Eye (tissue), 1 donor: Measurements from ENCODE around the gene SSBP3.

ENCODE experiments used
- DNase-seq: peaks from one replicate; pipeline ENCODE4 v3.0.0-alpha.2; 2015

SSBP3 gene

DNA sequence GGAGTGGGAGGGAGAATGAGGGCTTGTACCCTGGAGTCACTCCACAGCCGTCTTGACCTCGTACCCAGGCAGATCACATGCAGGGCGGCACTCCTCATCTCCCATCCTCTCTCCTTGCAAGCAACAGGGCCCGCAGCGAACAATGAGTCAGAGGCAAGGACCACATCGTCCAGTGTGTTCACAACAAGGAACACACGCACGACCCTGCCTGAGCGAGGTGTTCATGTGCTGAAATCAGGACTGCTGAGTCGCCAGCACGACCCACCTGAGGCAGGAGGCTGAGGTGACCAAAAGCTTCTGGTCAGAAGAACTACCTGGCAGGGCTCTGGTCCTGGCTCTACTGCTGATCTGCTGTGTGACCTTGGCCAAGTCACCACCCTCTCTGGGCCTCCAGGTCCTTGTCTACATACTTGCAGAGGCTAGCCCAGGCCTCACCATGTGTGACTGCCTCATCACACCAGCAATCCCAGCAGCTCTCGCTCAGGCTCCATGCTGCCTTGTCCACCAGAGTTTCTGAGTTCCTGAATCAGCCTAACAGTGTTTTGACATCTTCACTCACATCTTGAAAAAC lies 78.0 kb downstream of the SSBP3 start:
- no peak for DNase-seq

DNA sequence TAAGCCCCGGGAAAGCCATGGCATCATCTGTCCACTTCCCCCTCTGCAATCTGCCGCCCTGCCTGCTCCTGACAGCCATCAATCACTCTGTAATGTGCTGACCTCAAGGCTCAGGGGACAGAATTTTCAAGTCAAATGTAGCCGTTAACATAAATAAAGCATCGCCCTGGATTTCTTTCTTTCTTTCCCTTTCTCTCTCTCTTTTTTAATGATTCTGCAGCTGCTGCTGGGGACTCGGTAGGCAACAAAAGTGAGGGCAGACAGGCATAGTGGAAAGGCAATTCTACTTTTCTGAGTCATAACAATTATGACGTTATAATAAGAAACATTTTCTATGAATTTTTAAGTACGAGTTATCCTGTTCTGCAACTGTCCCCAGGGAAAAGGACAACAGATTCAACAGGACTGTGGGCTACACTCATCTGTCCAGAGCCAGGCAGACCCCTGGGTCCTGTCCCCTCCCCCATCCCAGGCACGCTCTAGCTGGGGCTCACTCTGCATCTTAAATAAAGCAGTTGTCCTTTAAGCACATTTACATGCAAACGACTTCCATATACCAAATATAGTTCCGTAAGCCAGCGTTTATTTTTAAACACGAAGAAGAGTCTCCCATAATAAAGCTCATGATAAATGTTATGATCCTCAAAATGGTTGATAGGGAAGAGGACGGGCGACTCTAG lies 78.7 kb downstream of the SSBP3 start:
- peak; percentile 53 for DNase-seq

DNA sequence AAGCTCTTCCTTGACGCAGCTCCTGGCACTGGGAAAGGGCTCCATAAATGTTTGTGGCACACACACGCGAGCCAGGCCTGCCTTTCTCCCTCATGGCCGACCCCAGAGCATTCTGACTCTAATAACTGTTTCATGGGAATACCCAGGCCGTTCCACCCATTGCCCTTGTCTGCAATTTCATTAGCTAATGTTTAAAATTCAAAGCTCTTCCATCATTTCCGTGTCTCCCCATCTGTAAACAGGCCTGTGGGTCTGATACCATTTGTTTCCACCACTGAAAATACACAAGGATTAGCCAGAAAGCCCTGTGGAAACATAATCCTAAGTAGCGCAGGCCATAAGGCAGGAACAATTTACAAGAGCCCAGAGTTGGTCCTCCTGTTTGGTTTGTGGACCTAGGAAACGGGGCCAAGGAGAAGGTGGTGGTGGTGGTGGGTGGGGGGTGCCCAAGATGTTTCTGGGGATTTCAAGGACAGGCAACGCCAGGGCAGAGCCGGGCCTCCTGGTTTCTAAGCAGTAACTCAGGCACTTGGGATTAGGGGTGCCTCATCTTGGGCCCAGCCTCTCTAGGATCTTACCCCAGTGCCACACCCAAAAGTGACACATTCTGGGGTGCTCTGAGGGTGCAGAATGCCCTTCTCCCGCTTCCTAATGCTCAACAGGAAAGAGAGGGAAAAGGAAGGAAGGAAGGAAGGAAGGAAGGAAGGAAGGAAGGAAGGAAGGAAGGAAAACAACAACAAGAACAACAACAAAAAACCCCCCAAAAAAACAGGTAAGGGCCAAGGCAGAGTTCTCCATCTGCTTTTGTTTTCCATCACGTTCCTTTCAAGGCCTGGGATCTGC lies 79.4 kb downstream of the SSBP3 start:
- DNase-seq, result no peak

DNA sequence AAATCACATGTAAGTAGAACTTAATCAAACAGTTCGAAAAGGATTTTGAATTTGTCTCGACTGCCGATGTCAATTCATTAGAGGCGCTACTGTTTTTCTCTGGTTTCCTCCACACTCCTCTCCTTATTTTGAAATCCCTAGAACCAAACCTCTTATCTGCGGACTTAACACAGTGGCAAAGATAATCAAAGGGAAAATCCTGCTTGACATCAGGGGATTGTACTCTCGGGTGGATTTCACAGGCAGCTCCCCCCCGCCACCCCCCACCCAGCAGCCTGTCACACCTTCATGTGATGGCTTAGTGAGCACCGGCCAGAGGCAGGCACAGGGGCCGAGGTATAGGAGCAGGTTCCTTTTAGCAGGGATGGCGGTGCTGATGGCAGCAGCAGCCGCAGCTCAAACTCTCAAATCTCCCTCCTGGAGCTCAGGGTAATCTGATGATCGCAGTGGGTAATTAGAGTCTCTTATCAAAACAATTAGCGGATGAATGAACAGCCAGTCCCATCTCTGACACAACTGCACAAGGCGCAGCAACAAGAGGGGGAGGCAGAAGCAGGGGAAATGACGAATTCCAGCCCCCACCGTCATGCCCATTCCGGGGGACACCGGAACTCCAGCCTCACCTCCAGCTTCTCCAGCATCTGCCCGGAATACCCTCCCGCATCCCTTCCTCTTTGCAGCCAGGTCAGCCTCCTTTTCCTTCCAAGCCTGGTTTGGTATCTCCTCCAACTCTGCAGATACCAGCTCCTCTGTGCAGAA lies 80.3 kb downstream of the SSBP3 start:
- DNase-seq, result peak; percentile 51

DNA sequence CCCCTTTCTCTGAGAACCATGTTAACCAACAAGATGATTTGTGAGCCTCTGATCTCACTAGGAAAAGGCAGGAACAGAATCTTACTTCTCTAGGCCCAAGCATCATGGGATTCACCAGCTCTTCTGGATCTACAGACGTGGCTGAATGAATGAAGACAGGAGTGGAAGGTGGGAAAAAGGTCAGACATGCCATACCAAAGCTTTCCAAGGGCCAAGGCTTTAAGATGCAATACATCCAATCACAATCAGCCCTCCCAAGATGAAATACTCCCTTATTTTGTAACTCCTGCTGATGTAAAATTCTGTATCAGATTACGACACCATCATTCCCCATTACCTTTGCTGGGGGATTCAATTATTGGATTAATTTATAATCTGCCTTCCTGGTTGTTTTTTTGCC lies 80.9 kb downstream of the SSBP3 start:
- no peak for DNase-seq

DNA sequence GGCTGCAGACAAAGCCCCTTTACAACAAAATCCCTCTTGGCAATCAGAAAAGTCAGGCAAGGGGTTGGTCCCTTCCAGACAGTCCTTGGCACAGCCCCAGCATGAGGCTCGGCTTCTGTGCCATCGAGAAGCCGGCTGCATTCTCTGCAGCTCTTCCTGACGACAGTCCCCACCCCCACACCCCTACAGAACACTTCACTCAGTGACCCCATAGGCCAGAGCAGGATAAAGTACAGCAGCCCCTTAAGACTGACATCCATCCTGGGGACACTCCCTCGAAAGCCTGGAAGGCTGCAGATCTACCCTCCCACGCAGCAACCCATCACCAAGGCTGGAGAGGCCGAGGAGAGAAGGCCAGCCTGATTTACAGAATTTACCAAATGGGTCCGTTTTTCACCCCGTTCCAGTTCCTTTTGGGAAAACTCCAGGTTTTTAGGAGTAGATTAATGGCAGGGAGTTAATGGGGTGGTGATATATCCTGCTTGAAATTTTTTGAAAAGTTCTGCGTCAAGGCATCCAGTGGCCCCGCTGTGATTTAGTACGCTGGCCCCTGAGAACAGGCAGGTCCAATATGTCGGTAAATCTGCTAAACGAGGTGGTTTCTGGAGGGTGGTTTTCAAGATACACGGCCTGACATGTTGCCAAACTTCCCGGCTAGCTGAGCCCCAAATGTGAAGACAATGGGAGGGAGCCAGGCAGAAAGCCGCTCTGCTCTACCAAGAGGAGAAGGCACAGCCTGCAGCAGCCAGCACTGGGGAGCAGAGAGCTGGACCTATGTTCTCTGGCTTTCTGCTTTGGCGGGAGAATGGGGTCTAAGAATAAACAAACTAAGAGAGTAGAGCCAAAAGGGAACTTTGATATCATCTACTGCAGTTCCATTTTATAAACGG lies 81.7 kb downstream of the SSBP3 start:
- DNase-seq, result no peak

DNA sequence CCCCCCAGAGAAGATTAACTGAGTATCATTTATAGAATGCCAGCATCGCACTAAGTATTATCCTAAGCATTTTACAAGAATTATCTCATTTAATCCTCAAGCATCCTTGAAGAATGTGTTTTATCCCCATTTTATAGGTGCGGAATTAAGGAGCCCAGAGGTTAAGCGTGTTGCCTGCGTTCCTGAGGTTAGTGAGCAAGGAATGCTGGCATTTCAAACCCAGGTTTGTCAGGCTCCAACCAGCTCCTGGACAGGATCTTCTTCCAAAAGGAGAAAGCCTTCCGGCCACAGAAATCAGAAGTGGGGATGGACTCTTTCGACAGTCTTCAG lies 82.3 kb downstream of the SSBP3 start:
- no peak for DNase-seq

DNA sequence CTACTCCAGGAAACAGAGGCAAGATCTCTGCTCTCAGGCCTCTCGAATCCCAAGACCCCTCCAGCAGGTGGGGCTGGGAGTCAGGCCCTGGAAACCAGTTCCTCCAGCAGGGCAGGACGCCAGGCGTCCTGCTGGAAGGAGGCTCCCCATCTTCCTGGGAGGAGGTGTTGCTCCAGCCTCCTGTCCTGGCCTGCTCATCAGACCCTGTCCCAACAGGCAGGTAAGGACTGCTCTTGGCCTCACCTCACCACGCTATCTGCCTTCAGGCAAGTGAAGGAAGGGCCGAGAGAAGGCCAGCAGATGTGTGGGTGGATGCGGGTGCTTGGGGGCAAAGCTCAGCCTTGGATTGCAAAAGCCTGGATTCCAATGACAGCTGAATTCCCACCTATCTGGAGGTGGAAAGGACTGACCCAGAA lies 82.9 kb downstream of the SSBP3 start:
- no peak for DNase-seq

DNA sequence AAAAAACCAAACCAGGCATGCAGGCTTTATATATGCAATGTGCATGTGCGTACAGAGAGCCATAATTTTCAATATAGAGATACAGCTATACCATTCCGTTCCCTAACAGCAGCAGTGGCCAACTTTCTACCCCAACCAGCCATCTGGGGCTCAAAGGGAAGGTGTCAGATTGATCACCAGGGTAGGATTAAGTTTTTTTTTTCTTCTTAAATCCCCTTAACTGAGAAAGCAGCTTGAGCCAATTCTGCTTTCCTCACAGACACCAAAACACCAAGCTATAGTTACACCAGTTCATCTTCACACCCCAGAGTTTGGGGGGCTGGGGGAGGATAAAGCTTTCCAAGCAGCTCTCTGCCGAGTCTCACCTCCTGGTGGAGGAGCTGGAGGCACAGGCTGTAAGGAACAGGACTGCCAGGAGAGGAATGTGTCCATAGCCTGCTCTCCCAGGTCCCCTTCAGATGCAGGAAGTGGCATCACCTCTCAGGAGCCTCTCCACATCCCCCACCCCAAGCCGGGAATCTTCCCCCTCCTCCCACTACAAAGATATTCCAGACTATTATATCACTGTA lies 87.9 kb downstream of the SSBP3 start:
- DNase-seq, result no peak

DNA sequence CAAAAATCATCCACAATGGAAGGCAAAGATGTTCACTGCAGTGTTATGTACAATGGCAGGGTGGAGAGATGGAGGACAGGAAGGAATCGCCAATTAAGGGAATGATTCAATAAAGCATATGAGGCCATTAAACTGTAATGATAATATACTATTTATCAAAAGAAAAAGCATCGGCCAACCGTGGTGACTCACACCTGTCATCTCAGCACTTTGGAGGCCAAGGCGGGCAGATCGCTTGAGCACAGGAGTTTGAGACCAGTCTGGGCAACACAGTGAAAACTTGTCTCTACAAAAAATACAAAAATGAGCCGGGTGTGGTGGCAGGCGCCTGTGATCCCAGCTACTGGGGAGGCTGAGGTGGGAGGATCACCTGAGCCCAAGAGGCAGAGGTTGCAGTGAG lies 89.1 kb downstream of the SSBP3 start:
- DNase-seq, result no peak

DNA sequence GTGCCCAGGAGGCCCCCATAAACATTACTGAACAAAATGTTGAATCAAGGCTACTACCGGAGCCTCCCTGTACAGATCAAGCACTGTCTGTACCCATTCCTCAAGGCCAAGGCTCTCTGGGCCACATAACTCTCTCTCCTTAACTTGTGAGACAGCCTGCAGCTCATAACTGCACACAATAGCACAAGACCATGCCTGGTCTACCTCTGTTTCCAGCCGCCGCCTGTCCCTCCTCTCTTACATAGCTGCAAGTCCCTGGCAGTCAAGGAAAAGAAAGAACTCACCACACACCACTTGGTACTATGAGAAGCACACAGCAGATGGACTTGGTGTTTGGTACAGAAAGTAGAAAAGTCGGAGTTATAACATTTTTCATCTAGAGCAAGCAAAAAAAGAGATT lies 91.1 kb downstream of the SSBP3 start:
- DNase-seq, result no peak

DNA sequence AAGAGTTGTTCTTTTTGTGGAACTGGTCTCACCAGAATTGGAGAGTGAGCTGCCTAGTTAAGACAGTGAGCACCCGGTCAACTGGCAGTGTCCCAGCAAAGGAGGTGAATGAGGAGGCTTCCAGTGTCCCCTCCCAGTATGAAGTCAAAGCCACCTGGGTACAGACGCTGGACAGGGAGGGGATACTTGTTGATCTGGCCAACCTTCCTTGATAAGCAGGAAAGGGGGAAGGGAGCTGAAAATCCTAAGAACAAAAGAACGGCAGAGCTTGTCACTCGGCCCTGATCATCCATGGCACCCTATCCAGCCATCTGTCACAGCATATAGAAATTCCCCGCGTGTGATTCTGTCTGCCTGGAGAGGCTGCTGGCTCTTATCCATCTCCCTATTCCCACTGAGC lies 91.5 kb downstream of the SSBP3 start:
- DNase-seq, result peak; percentile 72

DNA sequence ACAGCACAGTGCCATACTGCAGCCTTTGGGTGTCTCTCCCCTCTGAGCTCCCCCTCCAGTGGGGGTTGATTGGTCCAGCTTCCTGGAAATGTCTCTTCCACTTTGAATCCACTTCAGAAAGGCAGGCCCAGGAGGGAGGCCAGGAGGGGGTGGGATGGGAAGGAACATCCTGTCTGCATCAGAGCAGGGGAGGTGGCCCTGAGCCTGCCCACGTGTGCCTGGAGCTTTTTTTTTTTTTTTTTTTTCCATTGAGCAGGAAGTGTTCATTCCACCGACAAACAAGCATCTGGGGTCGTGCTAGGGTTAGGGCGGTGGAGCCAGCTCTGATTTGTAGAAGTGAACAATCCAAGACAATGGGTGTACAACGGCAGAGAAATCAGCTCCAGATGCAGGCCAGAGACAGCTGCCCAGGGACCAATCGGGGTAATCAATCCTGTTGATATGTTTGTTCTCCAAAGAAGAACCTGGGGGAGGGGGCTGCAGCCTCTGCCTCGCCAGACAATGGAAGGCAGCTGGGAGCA lies 93.3 kb downstream of the SSBP3 start:
- DNase-seq, result peak; percentile 89

DNA sequence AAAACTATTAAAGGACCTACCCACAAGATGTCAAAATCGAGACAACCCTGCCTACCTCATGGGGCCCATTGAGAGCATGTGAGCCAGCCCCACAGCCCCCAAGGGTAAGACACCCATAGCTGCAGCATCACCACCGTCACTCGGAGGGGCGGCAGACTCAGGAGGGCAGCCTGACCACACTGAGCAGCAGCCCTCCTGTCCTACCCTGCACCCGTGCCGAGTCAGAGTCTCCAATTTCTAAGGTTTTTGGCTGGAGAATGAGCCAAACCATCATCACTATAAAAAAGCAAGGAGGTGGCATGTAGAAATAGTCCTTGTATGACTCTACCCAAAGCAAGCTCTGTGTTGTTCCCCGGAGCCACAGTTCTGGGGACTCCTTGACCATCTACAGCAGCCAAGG lies 94.7 kb downstream of the SSBP3 start:
- DNase-seq, result no peak

DNA sequence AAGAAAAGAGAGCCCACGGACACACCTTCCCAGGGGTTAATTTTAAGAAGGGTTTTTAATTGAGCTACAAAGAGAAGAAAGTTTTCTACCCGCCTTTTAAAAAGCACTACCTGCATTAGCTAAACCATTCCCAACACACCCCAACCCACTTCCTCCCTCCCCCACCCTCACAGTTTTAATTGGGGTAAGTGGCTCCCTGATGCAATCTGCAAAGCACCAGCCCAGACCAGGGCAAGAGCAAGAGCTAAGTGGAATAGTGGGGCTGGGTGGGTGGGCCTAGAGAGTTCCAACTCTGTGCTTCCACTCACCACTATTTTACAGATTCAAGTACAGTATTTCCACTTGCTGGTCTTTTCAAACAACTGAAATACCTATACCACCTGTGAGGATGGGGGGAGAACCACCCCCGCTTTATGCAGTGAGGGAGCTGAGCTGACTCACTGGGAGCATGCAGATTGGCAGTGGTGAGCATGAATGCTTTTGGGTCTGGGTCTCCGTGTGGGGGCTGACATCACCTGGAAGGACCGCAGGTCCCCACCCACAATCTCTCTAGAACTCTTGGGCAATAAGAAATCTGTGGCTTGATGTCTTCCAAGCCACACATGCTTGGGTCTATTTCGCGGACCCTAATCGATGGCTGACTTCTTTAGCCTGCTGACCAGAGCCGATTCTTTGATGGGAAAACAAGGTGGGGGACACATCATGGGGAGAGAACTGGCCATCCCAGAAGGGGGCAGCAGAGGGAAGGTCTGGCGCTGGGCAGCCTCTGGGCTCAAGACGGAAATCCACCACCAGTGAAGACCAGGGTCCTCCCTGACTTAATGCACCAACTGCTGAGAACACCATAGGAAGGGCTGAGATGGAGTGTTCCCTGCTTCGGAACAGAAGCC lies 95.5 kb downstream of the SSBP3 start:
- peak; percentile 71 for DNase-seq

DNA sequence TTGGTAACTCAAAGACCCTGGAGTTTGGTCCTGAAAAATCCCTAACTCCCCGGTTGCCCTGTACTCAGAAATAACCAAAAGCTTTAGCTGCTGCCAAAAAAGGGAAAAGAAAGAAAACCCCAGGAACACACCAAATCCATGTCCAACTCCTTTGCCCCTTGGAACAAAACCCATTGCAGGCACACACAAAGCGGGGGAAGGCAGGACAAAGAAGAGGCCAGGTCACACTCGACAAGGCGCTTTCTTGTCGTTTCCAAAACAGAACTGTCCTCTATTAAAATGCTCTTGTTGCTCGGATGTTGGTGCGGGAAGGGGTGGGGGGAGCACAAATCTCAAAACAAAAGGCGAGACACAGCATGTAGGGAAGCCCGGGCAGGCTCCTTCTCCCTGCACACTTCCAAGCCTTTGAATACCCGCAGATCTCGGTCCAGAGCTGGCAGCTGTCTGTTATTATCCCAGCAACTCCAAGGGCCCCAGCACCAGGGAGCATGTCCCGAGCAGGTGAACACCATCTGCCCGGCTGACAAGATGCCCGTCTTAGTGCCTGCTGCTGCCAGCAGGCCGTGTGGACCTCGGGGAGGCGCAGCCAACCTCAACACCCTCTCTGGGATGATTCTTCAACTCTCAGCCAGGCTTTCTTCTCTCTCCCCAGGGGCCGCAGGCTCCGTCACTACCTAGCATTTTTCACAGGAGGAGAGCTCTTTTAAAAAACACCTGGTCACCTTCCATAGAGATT lies 96.4 kb downstream of the SSBP3 start:
- DNase-seq, result peak; percentile 69

DNA sequence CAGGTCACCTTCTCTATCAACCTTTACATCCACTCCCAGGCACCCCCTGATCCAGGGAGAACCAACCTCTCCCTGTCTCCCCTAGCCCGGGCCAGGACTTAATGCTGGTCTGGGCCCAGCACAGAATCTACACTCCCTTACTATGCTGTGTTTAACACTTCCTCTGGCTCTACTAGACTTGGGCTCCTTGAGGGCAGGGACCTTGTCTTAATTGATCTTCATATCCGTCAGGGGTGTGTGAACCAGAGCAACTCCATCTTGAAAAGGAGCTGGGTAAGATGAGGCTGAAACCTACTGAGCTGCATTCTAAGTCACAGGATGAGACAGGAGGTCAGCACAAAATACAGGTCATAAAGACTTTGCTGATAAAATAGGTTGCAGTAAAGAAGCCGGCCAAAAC lies 98.9 kb downstream of the SSBP3 start:
- no peak for DNase-seq

DNA sequence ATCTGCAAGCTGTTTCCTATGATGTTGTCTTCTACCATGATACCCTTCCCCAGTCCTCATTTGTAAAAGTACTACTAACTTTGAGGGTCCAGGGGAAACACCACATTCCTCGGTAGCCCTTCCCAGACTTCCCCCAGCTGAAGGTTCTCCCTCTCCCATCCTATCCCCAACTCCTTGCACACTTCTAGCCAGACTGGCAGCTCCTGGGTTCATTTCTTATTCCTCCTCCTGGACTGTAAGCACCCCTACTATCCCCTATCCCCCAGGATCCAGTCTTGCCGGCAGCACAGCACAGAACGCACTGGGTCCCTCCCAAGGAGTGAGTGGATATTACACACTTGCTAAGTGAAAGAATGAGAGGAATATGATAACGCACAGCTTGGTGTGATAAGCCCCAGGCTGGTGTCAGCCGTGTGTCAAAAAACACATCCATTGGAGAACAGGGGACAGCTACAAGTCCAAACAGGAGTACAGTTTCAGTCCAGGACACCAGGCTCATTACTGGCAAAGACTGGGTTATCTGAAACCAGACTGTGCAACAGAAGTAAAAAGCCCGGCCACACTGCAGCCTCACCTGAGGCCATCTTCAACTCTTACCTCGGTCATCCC lies 100.2 kb downstream of the SSBP3 start:
- DNase-seq, result no peak

DNA sequence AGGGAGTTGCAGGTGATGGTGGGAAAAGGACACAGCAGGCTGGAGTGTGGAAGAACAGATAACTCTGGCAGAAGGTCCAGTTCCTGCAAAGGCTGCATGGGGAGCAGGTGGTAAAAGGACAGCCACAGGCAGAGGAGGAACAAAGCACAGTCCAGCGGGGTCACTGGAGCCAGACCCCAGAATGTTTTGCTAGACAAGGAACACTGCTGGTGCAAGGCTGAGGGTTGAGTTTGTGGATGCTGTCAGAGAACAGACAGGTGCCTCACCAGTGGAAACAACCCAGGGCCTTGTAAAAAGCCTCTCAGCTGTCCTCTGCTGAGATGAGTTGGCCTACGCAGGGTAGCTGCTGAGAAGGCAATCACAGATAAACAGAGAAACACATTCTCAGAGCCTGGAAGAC lies 101.7 kb downstream of the SSBP3 start:
- DNase-seq, result no peak
